ENCODE results near the gene WDR88. TPM values are rescaled to one million over a fixed set of nuclear protein-coding genes. Genes with fewer than 3 reads are reported as not detected.

The WDR88 gene
- total and polyA plus RNA-seq, 2 of the 13 experiments (the other 11 are each of a cell fraction or from before 2014, with no cell fraction given) = not detected

DNA sequence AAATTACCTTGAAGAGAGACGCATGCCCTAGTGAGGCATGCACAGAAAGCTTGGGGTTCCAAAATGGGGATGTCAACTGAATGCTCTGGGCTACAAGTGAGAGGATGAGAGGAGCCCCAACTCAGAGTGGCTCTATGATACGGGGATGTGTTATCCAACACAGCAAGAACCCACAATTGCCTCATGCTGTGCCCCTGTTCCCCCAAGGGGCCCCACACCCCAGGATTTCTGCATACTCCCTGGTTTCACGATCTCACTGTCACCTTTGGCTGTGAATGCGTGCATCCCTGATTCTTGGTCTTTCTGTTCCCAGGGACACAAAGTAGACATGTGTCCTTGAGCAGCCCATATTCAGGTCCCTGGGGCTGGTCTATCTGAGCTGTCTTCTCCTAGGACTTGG, 29.3 kb downstream of the WDR88 start:
- H3K9ac ChIP-seq (ENCODE audit: insufficient read depth, low read depth, low read length) = no peak overlapping the region
- POLR2A ChIA-PET = interaction anchor here (1.2 to 1.6 kb wide), 2 partner anchors 15 to 141 kb away, joined by 3 to 14 read pairs; partner anchors contain the start of gene CEBPA

More for the DNA sequence above, 29.3 kb downstream of the WDR88 start:
- TF ChIP-seq, protein P1, sequence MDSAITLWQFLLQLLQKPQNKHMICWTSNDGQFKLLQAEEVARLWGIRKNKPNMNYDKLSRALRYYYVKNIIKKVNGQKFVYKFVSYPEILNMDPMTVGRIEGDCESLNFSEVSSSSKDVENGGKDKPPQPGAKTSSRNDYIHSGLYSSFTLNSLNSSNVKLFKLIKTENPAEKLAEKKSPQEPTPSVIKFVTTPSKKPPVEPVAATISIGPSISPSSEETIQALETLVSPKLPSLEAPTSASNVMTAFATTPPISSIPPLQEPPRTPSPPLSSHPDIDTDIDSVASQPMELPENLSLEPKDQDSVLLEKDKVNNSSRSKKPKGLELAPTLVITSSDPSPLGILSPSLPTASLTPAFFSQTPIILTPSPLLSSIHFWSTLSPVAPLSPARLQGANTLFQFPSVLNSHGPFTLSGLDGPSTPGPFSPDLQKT (CRISPR knock-in tag; IDR thresholded peaks at IDR 0.05; ENCODE audit: borderline replicate concordance) = no peak
- TF ChIP-seq PRPF4 (IDR thresholded peaks at IDR 0.05; ENCODE audit: low read depth, low read length, poor library complexity, severe bottlenecking) (no peak), NBN (conservative IDR thresholded peaks at IDR 0.05) (no peak), MAZ (IDR thresholded peaks at IDR 0.05; ENCODE audit: borderline replicate concordance, low read depth, low read length) (no peak), MAZ (CRISPR knock-in tag; IDR thresholded peaks at IDR 0.05; ENCODE audit: low read depth) (no peak), REL (CRISPR knock-in tag; conservative IDR thresholded peaks at IDR 0.05) (no peak), KDM6A (CRISPR knock-in tag; IDR thresholded peaks at IDR 0.05; ENCODE audit: low read depth) (no peak), ZNF550 (CRISPR knock-in tag; IDR thresholded peaks at IDR 0.05; ENCODE audit: borderline replicate concordance) (no peak), ZNF34 (CRISPR knock-in tag; IDR thresholded peaks at IDR 0.05; ENCODE audit: borderline replicate concordance) (no peak), HOXA9 (CRISPR knock-in tag; IDR thresholded peaks at IDR 0.05; ENCODE audit: borderline replicate concordance) (no peak)
- TF ChIP-seq, protein P2, sequence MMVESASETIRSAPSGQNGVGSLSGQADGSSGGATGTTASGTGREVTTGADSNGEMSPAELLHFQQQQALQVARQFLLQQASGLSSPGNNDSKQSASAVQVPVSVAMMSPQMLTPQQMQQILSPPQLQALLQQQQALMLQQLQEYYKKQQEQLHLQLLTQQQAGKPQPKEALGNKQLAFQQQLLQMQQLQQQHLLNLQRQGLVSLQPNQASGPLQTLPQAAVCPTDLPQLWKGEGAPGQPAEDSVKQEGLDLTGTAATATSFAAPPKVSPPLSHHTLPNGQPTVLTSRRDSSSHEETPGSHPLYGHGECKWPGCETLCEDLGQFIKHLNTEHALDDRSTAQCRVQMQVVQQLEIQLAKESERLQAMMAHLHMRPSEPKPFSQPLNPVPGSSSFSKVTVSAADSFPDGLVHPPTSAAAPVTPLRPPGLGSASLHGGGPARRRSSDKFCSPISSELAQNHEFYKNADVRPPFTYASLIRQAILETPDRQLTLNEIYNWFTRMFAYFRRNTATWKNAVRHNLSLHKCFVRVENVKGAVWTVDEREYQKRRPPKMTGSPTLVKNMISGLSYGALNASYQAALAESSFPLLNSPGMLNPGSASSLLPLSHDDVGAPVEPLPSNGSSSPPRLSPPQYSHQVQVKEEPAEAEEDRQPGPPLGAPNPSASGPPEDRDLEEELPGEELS (CRISPR knock-in tag; IDR thresholded peaks at IDR 0.05) = no peak
- TF ChIP-seq, protein P3, sequence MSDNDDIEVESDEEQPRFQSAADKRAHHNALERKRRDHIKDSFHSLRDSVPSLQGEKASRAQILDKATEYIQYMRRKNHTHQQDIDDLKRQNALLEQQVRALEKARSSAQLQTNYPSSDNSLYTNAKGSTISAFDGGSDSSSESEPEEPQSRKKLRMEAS (IDR thresholded peaks at IDR 0.05) = no peak
- intact Hi-C loops (cut with micrococcal nuclease; ENCODE audit: unreplicated experiment) (no loop called here), in situ Hi-C loops (cut with HindIII; ENCODE audit: extremely low pct_ligation_motif_present, low pct_unique_long_range_greater_than_20kb) (no loop called here)
- FAIRE-seq = no peak
- no peaks in the 10 kb centered on the region for H3K27me3 ChIP-seq (ENCODE audit: control insufficient read depth in 1 of 2, insufficient read depth in 2 of 2, low read length in 2 of 2)
- H3K79me2 ChIP-seq (ENCODE audit: insufficient read depth, low read length) = no peaks in the 10 kb centered on the region
- H3K4me1 ChIP-seq (ENCODE audit: insufficient read depth, low read length) = peaks cover 45% of the 10 kb centered on the region
- BruUV-seq (replicated peaks) = no TSS peak
- no peak overlapping the region for H2AFZ ChIP-seq (ENCODE audit: low read length)
- CTCF ChIA-PET (ENCODE audit: low intra/inter-chr PET ratio, low total read pairs) = no interaction called here
- no peaks in the 10 kb centered on the region for H3K36me3 ChIP-seq (replicated peaks in 1 of 2; ENCODE audit: control insufficient read depth in 1 of 2, insufficient read depth in 2 of 2, low read length in 2 of 2)
- no peak for ATAC-seq
- no peaks in the 10 kb centered on the region for H3K9me3 ChIP-seq (ENCODE audit: low read length)
- H3K4me2 ChIP-seq (ENCODE audit: low read depth, low read length) = no peak overlapping the region
- 81% methylated on average over 3 of the region's 4 CpGs for WGBS (ENCODE audit: low lambda C conversion rate)
- H3K4me3 ChIP-seq (replicated peaks in 1 of 3; ENCODE audit: insufficient read depth in 1 of 3, low read depth in 2 of 3, low read length in 3 of 3) = no peak overlapping the region
- no peak for DNase-seq (ENCODE audit: low spot score)
- H4K20me1 ChIP-seq (ENCODE audit: insufficient read depth, low read length) = no peaks in the 10 kb centered on the region
- H3K27ac ChIP-seq (ENCODE audit: extremely low read length, insufficient read depth, low read length) = no peak overlapping the region
